K562 (cell line): Measurements from ENCODE around the gene B3GAT2. TPM values are rescaled to one million over a fixed set of nuclear protein-coding genes. Genes with fewer than 3 reads are reported as not detected.

Experiments used
- ATAC-seq: fragments of 200-7000 bp; cut with Tn5 transposase; 3 replicates; pipeline ENCODE4 v1.9.1; 2020; ENCODE audit warnings: moderate library complexity
- BruUV-seq: library from RNA; stranded (reverse); fragments of 400-500 nt; replicated peaks from 2 replicates; lab custom pipeline; 2021; lab: Mats Ljungman, UMichigan
- CTCF ChIA-PET: fragments of 300-600 bp; formaldehyde crosslinking; extraction: SDS; loops from one replicate; lab custom pipeline; 2021; ENCODE audit warnings: low intra/inter-chr PET ratio; lab: Yijun Ruan, JAX
- POLR2A ChIA-PET: fragments of 300-600, 350-650 bp; sonication (Branson Sonifier 250); formaldehyde crosslinking; extraction: SDS; loops from one replicate; lab custom pipeline; 2021; ENCODE audit warnings: antibody characterized with exemption, inconsistent platforms; lab: Yijun Ruan, JAX
- DNase-seq, 4 experiments: peaks; one replicate each; pipeline versions ENCODE4 v3.0.0 to v3.0.0-alpha.2; 2011 to 2018; ENCODE audit warnings: low spot score in 3 of 4, mixed read lengths in 3 of 4; ENCODE audit errors: extremely low read depth in 1 of 4
- FAIRE-seq: peaks from 2 replicates; lab custom pipeline; 2011; peaks lifted over from hg19 to GRCh38; lab: Jason Lieb, UNC
- H2AFZ ChIP-seq: 2 replicates; pipeline ENCODE4 v1.6.0; 2011; ENCODE audit warnings: low read depth, low read length, control low read depth, inconsistent platforms
- H3K27ac ChIP-seq: fragments of 200-600 bp; 3 replicates; pipeline ENCODE4 v1.8.0; 2011; ENCODE audit warnings: low read depth, mild to moderate bottlenecking, control low read depth, inconsistent platforms, low read length, moderate library complexity, mixed read lengths; ENCODE audit errors: extremely low read depth
- H3K27me3 ChIP-seq, 2 experiments: fragments of 300-600 bp in 1 of 2; 2 replicates in 1 of 2; 3 replicates in 1 of 2; pipeline versions ENCODE4 v1.6.0 to v1.8.0; 2011; ENCODE audit warnings: inconsistent platforms in 2 of 2, low read length in 2 of 2, mild to moderate bottlenecking in 1 of 2, mixed read lengths in 1 of 2, moderate library complexity in 1 of 2; ENCODE audit not compliant: control insufficient read depth in 2 of 2, insufficient read depth in 2 of 2
- H3K36me3 ChIP-seq: fragments of 300-600 bp; 3 replicates; pipeline ENCODE4 v1.8.0; 2011; ENCODE audit warnings: mild to moderate bottlenecking, low read length, inconsistent platforms; ENCODE audit not compliant: control insufficient read depth, insufficient read depth
- H3K4me1 ChIP-seq, 2 experiments: fragments of 200-600 bp in 1 of 2; replicated peaks in 1 of 2; 2 replicates in 1 of 2; 3 replicates in 1 of 2; pipeline versions ENCODE4 v1.5.1 to v1.8.0; 2011; ENCODE audit warnings: inconsistent platforms in 2 of 2, low read length in 2 of 2, mild to moderate bottlenecking in 1 of 2, mixed read lengths in 1 of 2, moderate library complexity in 1 of 2; ENCODE audit not compliant: control insufficient read depth in 2 of 2, insufficient read depth in 2 of 2
- H3K4me2 ChIP-seq: 2 replicates; pipeline ENCODE4 v1.6.1; 2011; ENCODE audit warnings: low read length, control low read depth, inconsistent platforms, mixed read lengths; ENCODE audit not compliant: insufficient read depth
- H3K4me3 ChIP-seq: fragments of 200-600 bp; sonication (generic), shearing (Covaris generic); 2 replicates; pipeline ENCODE4 v1.5.1; 2016; ENCODE audit warnings: control low read depth, inconsistent platforms
- H3K79me2 ChIP-seq: fragments of 200-600 bp; 3 replicates; pipeline ENCODE4 v1.8.0; 2011; ENCODE audit warnings: low read length, inconsistent platforms; ENCODE audit not compliant: control insufficient read depth, insufficient read depth
- H3K9ac ChIP-seq, 2 experiments: 2 replicates each; pipeline versions ENCODE4 v1.6.0 to v1.6.1; 2011; ENCODE audit warnings: low read depth in 2 of 2, low read length in 2 of 2, control low read depth in 1 of 2, inconsistent platforms in 1 of 2, mild to moderate bottlenecking in 1 of 2, mixed read lengths in 1 of 2; ENCODE audit not compliant: insufficient read depth in 1 of 2
- H3K9me1 ChIP-seq: one replicate; pipeline ENCODE4 v1.6.0; 2011; ENCODE audit warnings: inconsistent platforms, mild to moderate bottlenecking, low read length, moderate library complexity; ENCODE audit not compliant: control insufficient read depth, insufficient read depth
- H3K9me3 ChIP-seq: replicated peaks from 2 replicates; pipeline ENCODE4 v1.5.1; 2011; ENCODE audit warnings: low read depth, low read length, inconsistent platforms; ENCODE audit not compliant: control insufficient read depth, insufficient read depth
- H4K20me1 ChIP-seq: replicated peaks from 2 replicates; pipeline ENCODE4 v1.6.1; 2011; ENCODE audit warnings: low read length, inconsistent platforms, mixed read lengths; ENCODE audit not compliant: control insufficient read depth, insufficient read depth
- MCM7 ChIP-seq, 2 experiments: fragments of 450-650 bp; IDR thresholded peaks; 2 replicates each; pipeline ENCODE4 v1.6.1; 2016 to 2018
- MED1 ChIP-seq: sonication (generic); formaldehyde crosslinking; IDR thresholded peaks from 2 replicates; pipeline ENCODE4 v1.8.1; 2023; ENCODE audit warnings: missing genetic modification reagents, borderline replicate concordance
- NCOR1 ChIP-seq: fragments of 450-650 bp; IDR thresholded peaks from 2 replicates; pipeline ENCODE4 v1.6.1; 2016; ENCODE audit warnings: mild to moderate bottlenecking, moderate library complexity
- NFRKB ChIP-seq: fragments of 450-650 bp; IDR thresholded peaks from 2 replicates; pipeline ENCODE4 v1.6.1; 2016; ENCODE audit warnings: low read depth
- PHF21A ChIP-seq: fragments of 450-650 bp; IDR thresholded peaks from 2 replicates; pipeline ENCODE4 v1.6.1; 2017; ENCODE audit warnings: low read depth, borderline replicate concordance
- PTBP1 ChIP-seq: fragments of 200-400 bp; formaldehyde crosslinking; IDR thresholded peaks from 2 replicates; pipeline ENCODE4 v1.6.1; 2017; ENCODE audit warnings: low read depth, low read length
- STAT5B ChIP-seq: fragments of 250-450 bp; sonication (Bioruptor Pico); IDR thresholded peaks from 2 replicates; pipeline ENCODE4 v1.8.0; 2021; ENCODE audit warnings: mild to moderate bottlenecking, inconsistent platforms
- ZBTB17 ChIP-seq: fragments of 450-650 bp; formaldehyde crosslinking; IDR thresholded peaks from 2 replicates; pipeline ENCODE4 v1.4.0; 2020; ENCODE audit warnings: mild to moderate bottlenecking
- ZNF146 ChIP-seq: IDR thresholded peaks from one replicate; pipeline ENCODE4 v1.6.1; 2018; ENCODE audit warnings: missing compliant biosample characterization; ENCODE audit not compliant: unreplicated experiment
- ZNF239 ChIP-seq: fragments of 250-450 bp; sonication (Bioruptor Pico); IDR thresholded peaks from 2 replicates; pipeline ENCODE4 v1.4.0; 2020; ENCODE audit warnings: mild to moderate bottlenecking
- ZNF436 ChIP-seq: fragments of 250-450, 450-650 bp; sonication (Bioruptor Pico); formaldehyde crosslinking; IDR thresholded peaks from 2 replicates; pipeline ENCODE4 v1.7.0; 2020; ENCODE audit warnings: mild to moderate bottlenecking
- WGBS: fragments of 100-300 bp; shearing (Covaris generic); methylation state at CpG from one replicate; pipeline ENCODE4 v1.1.6; 2016; ENCODE audit warnings: low coverage, mixed read lengths; ENCODE audit not compliant: insufficient coverage; ENCODE audit errors: missing lambda C conversion rate; 5-methylcytosine and 5-hydroxymethylcytosine counted together
- in situ Hi-C: fragments of 300-500 bp; cut with MboI; formaldehyde crosslinking; loops from 4 replicates; pipeline ENCODE4 v1.15.0; 2018; ENCODE audit warnings: inconsistent platforms, mixed read lengths
- intact Hi-C: fragments of 100-400 bp; cut with micrococcal nuclease; formaldehyde crosslinking; loops from 2 replicates; pipeline ENCODE4 v1.14.2; 2022
- polyA plus RNA-seq, 8 experiments: library from polyadenylated mRNA; depleted of rRNA in 4 of 8; stranded (reverse) in 5 of 8; unstranded in 3 of 8; fragments of >200 nt; fragmentation: Nextera tagmentation in 2 of 8; fragmentation: Illumina TruSeq in 1 of 8; extraction: Ambion mirVana in 2 of 8; extraction: Trizol in 1 of 8; gene quantifications; 2 replicates each; pipeline versions ENCODE4 v1.2.1 to v1.2.3, GENCODE V29; 2011 to 2014; ENCODE audit warnings: inconsistent platforms in 1 of 8, missing spikeins in 1 of 8
- total RNA-seq, 7 experiments: library from RNA; depleted of rRNA in 6 of 7; stranded (reverse); fragments of >200 nt in 6 of 7; fragmentation: Illumina TruSeq in 2 of 7; extraction: Trizol in 2 of 7; gene quantifications; 2 replicates each; pipeline versions ENCODE4 v1.2.1 to v1.2.3, GENCODE V29; 2011 to 2021; ENCODE audit warnings: low replicate concordance in 1 of 7
- TF ChIP-seq, protein P1 (sequence below), 2 experiments: fragments of 450-650 bp; IDR thresholded peaks; 2 replicates each; pipeline ENCODE4 v1.6.1; 2018; ENCODE audit warnings: mild to moderate bottlenecking in 2 of 2, low read depth in 1 of 2; ENCODE audit not compliant: partially characterized antibody in 2 of 2
- TF ChIP-seq, protein P2 (sequence below): fragments of 450-650 bp; IDR thresholded peaks from 2 replicates; pipeline ENCODE4 v1.7.1; 2018; ENCODE audit warnings: mild to moderate bottlenecking, low read depth; ENCODE audit not compliant: partially characterized antibody

B3GAT2 gene
- total and polyA plus RNA-seq, 9 of the 15 experiments (the other 6 are each of a cell fraction or from before 2014, with no cell fraction given) = 0.01 to 0.43 (median 0.04) TPM; not detected in 4

DNA sequence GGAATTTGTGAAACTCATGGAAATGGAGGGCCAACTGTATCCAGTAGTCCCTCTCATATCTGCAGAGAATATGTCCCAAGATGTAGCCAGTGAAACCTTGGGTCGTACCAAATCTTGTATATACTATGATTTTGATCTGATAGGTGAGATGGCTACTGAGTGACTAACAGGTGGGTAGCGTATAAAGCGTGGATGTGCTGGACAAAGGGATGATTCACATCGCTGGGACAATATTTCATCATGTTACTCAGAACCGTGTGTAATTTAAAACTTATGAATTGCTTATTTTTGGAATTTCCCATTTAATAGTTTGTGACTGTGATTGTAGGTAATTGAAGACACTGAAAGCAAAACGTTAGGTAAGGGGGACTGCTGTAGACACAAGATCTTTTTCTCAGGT lies 145.1 kb downstream of the B3GAT2 start:
- no peak overlapping the region for H3K4me2 ChIP-seq
- H3K36me3 ChIP-seq = no peaks in the 10 kb centered on the region
- H3K9me3 ChIP-seq = no peaks in the 10 kb centered on the region
- intact Hi-C loops (no loop called here), in situ Hi-C loops (no loop called here)
- H3K4me3 ChIP-seq = no peak overlapping the region
- WGBS = 21% methylated on average over 6 of the region's 6 CpGs
- H3K9me1 ChIP-seq = no peaks in the 10 kb centered on the region
- ATAC-seq = no peak
- no peaks in the 10 kb centered on the region for H3K4me1 ChIP-seq
- no peak for FAIRE-seq
- H3K9ac ChIP-seq = no peak overlapping the region
- no peak for DNase-seq
- TF ChIP-seq PTBP1 (no peak), ZNF239 (CRISPR knock-in tag) (no peak), STAT5B (no peak), MCM7 (IDR thresholded peaks at IDR 0.05) (no peak), MED1 (no peak), ZNF436 (CRISPR knock-in tag) (no peak), ZBTB17 (CRISPR knock-in tag) (no peak), ZNF146 (no peak), PHF21A (no peak), NCOR1 (no peak), NFRKB (no peak)
- TF ChIP-seq, protein P1, sequence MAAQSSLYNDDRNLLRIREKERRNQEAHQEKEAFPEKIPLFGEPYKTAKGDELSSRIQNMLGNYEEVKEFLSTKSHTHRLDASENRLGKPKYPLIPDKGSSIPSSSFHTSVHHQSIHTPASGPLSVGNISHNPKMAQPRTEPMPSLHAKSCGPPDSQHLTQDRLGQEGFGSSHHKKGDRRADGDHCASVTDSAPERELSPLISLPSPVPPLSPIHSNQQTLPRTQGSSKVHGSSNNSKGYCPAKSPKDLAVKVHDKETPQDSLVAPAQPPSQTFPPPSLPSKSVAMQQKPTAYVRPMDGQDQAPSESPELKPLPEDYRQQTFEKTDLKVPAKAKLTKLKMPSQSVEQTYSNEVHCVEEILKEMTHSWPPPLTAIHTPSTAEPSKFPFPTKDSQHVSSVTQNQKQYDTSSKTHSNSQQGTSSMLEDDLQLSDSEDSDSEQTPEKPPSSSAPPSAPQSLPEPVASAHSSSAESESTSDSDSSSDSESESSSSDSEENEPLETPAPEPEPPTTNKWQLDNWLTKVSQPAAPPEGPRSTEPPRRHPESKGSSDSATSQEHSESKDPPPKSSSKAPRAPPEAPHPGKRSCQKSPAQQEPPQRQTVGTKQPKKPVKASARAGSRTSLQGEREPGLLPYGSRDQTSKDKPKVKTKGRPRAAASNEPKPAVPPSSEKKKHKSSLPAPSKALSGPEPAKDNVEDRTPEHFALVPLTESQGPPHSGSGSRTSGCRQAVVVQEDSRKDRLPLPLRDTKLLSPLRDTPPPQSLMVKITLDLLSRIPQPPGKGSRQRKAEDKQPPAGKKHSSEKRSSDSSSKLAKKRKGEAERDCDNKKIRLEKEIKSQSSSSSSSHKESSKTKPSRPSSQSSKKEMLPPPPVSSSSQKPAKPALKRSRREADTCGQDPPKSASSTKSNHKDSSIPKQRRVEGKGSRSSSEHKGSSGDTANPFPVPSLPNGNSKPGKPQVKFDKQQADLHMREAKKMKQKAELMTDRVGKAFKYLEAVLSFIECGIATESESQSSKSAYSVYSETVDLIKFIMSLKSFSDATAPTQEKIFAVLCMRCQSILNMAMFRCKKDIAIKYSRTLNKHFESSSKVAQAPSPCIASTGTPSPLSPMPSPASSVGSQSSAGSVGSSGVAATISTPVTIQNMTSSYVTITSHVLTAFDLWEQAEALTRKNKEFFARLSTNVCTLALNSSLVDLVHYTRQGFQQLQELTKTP (IDR thresholded peaks at IDR 0.05; ENCODE audit: low read depth in 1 of 2, partially characterized antibody in 2 of 2) = no peak
- TF ChIP-seq, protein P2, sequence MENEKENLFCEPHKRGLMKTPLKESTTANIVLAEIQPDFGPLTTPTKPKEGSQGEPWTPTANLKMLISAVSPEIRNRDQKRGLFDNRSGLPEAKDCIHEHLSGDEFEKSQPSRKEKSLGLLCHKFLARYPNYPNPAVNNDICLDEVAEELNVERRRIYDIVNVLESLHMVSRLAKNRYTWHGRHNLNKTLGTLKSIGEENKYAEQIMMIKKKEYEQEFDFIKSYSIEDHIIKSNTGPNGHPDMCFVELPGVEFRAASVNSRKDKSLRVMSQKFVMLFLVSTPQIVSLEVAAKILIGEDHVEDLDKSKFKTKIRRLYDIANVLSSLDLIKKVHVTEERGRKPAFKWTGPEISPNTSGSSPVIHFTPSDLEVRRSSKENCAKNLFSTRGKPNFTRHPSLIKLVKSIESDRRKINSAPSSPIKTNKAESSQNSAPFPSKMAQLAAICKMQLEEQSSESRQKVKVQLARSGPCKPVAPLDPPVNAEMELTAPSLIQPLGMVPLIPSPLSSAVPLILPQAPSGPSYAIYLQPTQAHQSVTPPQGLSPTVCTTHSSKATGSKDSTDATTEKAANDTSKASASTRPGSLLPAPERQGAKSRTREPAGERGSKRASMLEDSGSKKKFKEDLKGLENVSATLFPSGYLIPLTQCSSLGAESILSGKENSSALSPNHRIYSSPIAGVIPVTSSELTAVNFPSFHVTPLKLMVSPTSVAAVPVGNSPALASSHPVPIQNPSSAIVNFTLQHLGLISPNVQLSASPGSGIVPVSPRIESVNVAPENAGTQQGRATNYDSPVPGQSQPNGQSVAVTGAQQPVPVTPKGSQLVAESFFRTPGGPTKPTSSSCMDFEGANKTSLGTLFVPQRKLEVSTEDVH = no peak
- POLR2A ChIA-PET = no interaction called here
- H4K20me1 ChIP-seq = no peaks in the 10 kb centered on the region
- CTCF ChIA-PET = no interaction called here
- no peaks in the 10 kb centered on the region for H3K27me3 ChIP-seq
- no peak overlapping the region for H3K27ac ChIP-seq
- no peaks in the 10 kb centered on the region for H3K79me2 ChIP-seq
- BruUV-seq = no TSS peak
- no peak overlapping the region for H2AFZ ChIP-seq
